ENCODE results near the gene GSTO1.
"Not testable (repeated sequence)": the region's sequence is repeated elsewhere in the genome, so short reads cannot be mapped to it uniquely, and the experiment has no call there.

DNA sequence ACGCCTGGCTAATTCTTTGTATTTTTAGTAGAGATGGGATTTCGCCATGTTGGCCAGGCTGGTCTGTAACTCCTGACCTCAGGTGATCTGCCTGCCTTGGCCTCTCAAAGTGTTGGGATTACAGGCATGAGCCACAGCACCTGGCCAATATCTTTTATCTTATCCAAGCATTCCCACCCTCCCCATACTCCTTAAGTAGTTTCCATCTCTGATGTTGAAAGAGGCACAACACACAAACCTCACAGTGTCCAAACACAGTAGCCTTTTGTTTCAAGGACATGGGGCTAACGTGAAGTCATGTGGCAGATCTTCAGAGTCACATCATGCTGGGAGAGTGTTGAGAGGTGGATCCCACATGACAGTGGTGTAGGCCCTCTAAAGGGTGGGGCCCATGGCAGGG, 11.7 kb upstream of the GSTO1 start:
- not testable (repeated sequence) for TF ChIP-seq EZH2phosphoT487 (IDR thresholded peaks at IDR 0.05; ENCODE audit: insufficient read depth, low read depth); EZH2 (IDR thresholded peaks at IDR 0.05; ENCODE audit: insufficient read depth, poor library complexity, severe bottlenecking)
